HCT116 (cell line): ENCODE data around the gene ESPNL. TPM values are rescaled to one million over a fixed set of nuclear protein-coding genes. Genes with fewer than 3 reads are reported as not detected.

Experiments used
- ATAC-seq: fragments of 200-7000 bp; cut with Tn5 transposase; 2 replicates; pipeline ENCODE4 v1.9.1; 2020; ENCODE audit warnings: mild to moderate bottlenecking, moderate library complexity
- BruUV-seq: library from RNA; stranded (reverse); fragments of 400-500 nt; replicated peaks from 2 replicates; lab custom pipeline; 2021; lab: Mats Ljungman, UMichigan
- CTCF ChIA-PET: fragments of 300-600 bp; sonication (Branson Sonifier 250); formaldehyde crosslinking; loops from one replicate; lab custom pipeline; 2021; ENCODE audit warnings: antibody characterized with exemption; lab: Charles Lee
- POLR2A ChIA-PET: fragments of 300-600, 350-600 bp; sonication (Branson Sonifier 250); formaldehyde crosslinking; loops from one replicate; lab custom pipeline; 2021; ENCODE audit warnings: antibody characterized with exemption; lab: Charles Lee
- RAD21 ChIA-PET, 2 experiments: fragments of 300-600 bp; sonication (Branson Sonifier 250); formaldehyde crosslinking; loops; one replicate each; lab custom pipeline; 2023; ENCODE audit warnings: low total read pairs in 2 of 2; ENCODE audit not compliant: uncharacterized antibody in 2 of 2, unreplicated experiment in 2 of 2, low non-redundant PET in 1 of 2; lab: Charles Lee
- DNase-seq: peaks from one replicate; pipeline ENCODE4 v3.0.0-alpha.2; 2010; ENCODE audit warnings: low read depth, low spot score
- H2AFZ ChIP-seq: fragments of 200-600 bp; shearing (Covaris generic), sonication (generic); 2 replicates; pipeline ENCODE4 v1.6.1; 2017; ENCODE audit warnings: low read depth, mixed run types, mixed read lengths, antibody characterized with exemption, low read length; ENCODE audit not compliant: poor library complexity, severe bottlenecking
- H3K27ac ChIP-seq: 2 replicates; pipeline ENCODE4 v1.5.1; 2012; ENCODE audit warnings: low read depth, low read length
- H3K27me3 ChIP-seq: fragments of 200-600 bp; sonication (generic); 2 replicates; pipeline ENCODE4 v1.6.1; 2016; ENCODE audit warnings: mixed run types, low read length, mixed read lengths; ENCODE audit not compliant: insufficient read depth
- H3K36me3 ChIP-seq, 2 experiments: fragments of 200-500 bp in 1 of 2; fragments of 200-600 bp in 1 of 2; sonication (Bioruptor generic) in 1 of 2; sonication (generic) in 1 of 2; 2 replicates each; pipeline versions ENCODE4 v1.5.1 to v1.6.1; 2014 to 2016; ENCODE audit warnings: low read length in 2 of 2, inconsistent platforms in 1 of 2, mixed read lengths in 1 of 2, mixed run types in 1 of 2; ENCODE audit not compliant: insufficient read depth in 2 of 2, control insufficient read depth in 1 of 2
- H3K4me1 ChIP-seq, 2 experiments: fragments of 200-600 bp in 1 of 2; sonication (generic) in 1 of 2; 2 replicates each; pipeline versions ENCODE4 v1.5.1 to v1.6.1; 2012 to 2017; ENCODE audit warnings: low read length in 2 of 2, inconsistent platforms in 1 of 2, mild to moderate bottlenecking in 1 of 2, mixed read lengths in 1 of 2, mixed run types in 1 of 2, moderate library complexity in 1 of 2; ENCODE audit not compliant: insufficient read depth in 2 of 2, control insufficient read depth in 1 of 2
- H3K4me2 ChIP-seq: fragments of 200-600 bp; sonication (generic); 2 replicates; pipeline ENCODE4 v1.6.1; 2017; ENCODE audit warnings: mixed run types, low read length, mixed read lengths
- H3K4me3 ChIP-seq, 2 experiments: fragments of 200-600 bp in 1 of 2; sonication (generic) in 1 of 2; replicated peaks in 1 of 2; 2 replicates each; pipeline ENCODE4 v1.5.1; 2011 to 2016; ENCODE audit warnings: low read length in 2 of 2, control low read depth in 1 of 2, low read depth in 1 of 2, mild to moderate bottlenecking in 1 of 2, mixed read lengths in 1 of 2, mixed run types in 1 of 2
- H3K79me2 ChIP-seq: fragments of 200-600 bp; sonication (generic); 2 replicates; pipeline ENCODE4 v1.6.1; 2017; ENCODE audit warnings: mild to moderate bottlenecking, mixed run types, low read length, moderate library complexity, mixed read lengths; ENCODE audit not compliant: insufficient read depth
- H3K9ac ChIP-seq: fragments of 200-600 bp; sonication (generic); 2 replicates; pipeline ENCODE4 v1.6.1; 2016; ENCODE audit warnings: low read length, mixed read lengths
- H3K9me2 ChIP-seq: fragments of 200-600 bp; sonication (generic), shearing (Covaris generic); 2 replicates; pipeline ENCODE4 v1.6.1; 2017; ENCODE audit warnings: mixed run types, mild to moderate bottlenecking, moderate library complexity; ENCODE audit not compliant: insufficient read depth
- H3K9me3 ChIP-seq, 2 experiments: fragments of 200-500 bp in 1 of 2; fragments of 200-600 bp in 1 of 2; sonication (Bioruptor generic) in 1 of 2; sonication (generic) in 1 of 2; 2 replicates each; pipeline ENCODE4 v1.6.1; 2014 to 2017; ENCODE audit warnings: low read length in 2 of 2, mixed read lengths in 2 of 2, inconsistent platforms in 1 of 2, low read depth in 1 of 2, mild to moderate bottlenecking in 1 of 2, mixed run types in 1 of 2, moderate library complexity in 1 of 2; ENCODE audit not compliant: control insufficient read depth in 1 of 2, insufficient read depth in 1 of 2
- H4K20me1 ChIP-seq: fragments of 200-600 bp; sonication (generic), shearing (Covaris generic); 2 replicates; pipeline ENCODE4 v1.6.1; 2017; ENCODE audit warnings: mixed run types, mild to moderate bottlenecking, moderate library complexity; ENCODE audit not compliant: insufficient read depth
- ATF3 ChIP-seq: IDR thresholded peaks from 2 replicates; pipeline ENCODE4 v1.6.1; 2012
- CBX3 ChIP-seq: IDR thresholded peaks from 2 replicates; pipeline ENCODE4 v1.6.1; 2012; ENCODE audit warnings: low read depth
- CTCF ChIP-seq, 3 experiments: fragments of 200-600 bp in 1 of 3; sonication (generic) in 1 of 3; IDR thresholded peaks in 2 of 3; conservative IDR thresholded peaks in 1 of 3; 2 replicates each; pipeline ENCODE4 v1.5.1; 2012 to 2017; ENCODE audit warnings: low read depth in 2 of 3, low read length in 2 of 3, antibody characterized with exemption in 1 of 3, borderline replicate concordance in 1 of 3, control low read depth in 1 of 3, mild to moderate bottlenecking in 1 of 3, mixed read lengths in 1 of 3, mixed run types in 1 of 3, moderate library complexity in 1 of 3; ENCODE audit not compliant: insufficient read depth in 1 of 3
- EGR1 ChIP-seq: IDR thresholded peaks from 2 replicates; pipeline ENCODE4 v1.6.1; 2012; ENCODE audit warnings: low read depth
- EZH2 ChIP-seq: fragments of 200-600 bp; sonication (generic); IDR thresholded peaks from 2 replicates; pipeline ENCODE4 v1.6.1; 2017; ENCODE audit warnings: antibody characterized with exemption, mixed run types
- EZH2phosphoT487 ChIP-seq: fragments of 200-600 bp; IDR thresholded peaks from 2 replicates; pipeline ENCODE4 v1.6.1; 2018; ENCODE audit warnings: antibody characterized with exemption, borderline replicate concordance
- FOSL1 ChIP-seq: IDR thresholded peaks from 2 replicates; pipeline ENCODE4 v1.6.1; 2012; ENCODE audit warnings: low read depth
- JUND ChIP-seq: IDR thresholded peaks from 2 replicates; pipeline ENCODE4 v1.6.1; 2012
- MAX ChIP-seq: IDR thresholded peaks from 2 replicates; pipeline ENCODE4 v1.6.1; 2012
- POLR2A ChIP-seq: IDR thresholded peaks from 2 replicates; pipeline ENCODE4 v1.7.0; 2011; ENCODE audit warnings: borderline replicate concordance; ENCODE audit not compliant: insufficient read depth, insufficient read length; ENCODE audit errors: extremely low read depth
- POLR2AphosphoS5 ChIP-seq: IDR thresholded peaks from 2 replicates; pipeline ENCODE4 v1.6.1; 2011; ENCODE audit warnings: mild to moderate bottlenecking, low read depth, low read length, moderate library complexity
- RAD21 ChIP-seq: IDR thresholded peaks from 2 replicates; pipeline ENCODE4 v1.6.1; 2012; ENCODE audit warnings: low read depth, mild to moderate bottlenecking
- REST ChIP-seq: IDR thresholded peaks from 2 replicates; pipeline ENCODE4 v1.6.1; 2012; ENCODE audit warnings: low read depth
- SP1 ChIP-seq: IDR thresholded peaks from 2 replicates; pipeline ENCODE4 v1.6.1; 2012; ENCODE audit warnings: low read depth
- SRF ChIP-seq: IDR thresholded peaks from 2 replicates; pipeline ENCODE4 v1.6.1; 2012; ENCODE audit warnings: low read depth
- TCF7L2 ChIP-seq: IDR thresholded peaks from 2 replicates; pipeline ENCODE4 v1.7.0; 2011; ENCODE audit warnings: borderline replicate concordance, inconsistent platforms; ENCODE audit not compliant: insufficient read depth, insufficient read length; ENCODE audit errors: extremely low read depth
- ZBTB33 ChIP-seq: IDR thresholded peaks from 2 replicates; pipeline ENCODE4 v1.6.1; 2011; ENCODE audit warnings: mild to moderate bottlenecking, low read length, moderate library complexity; ENCODE audit not compliant: insufficient replicate concordance; ENCODE audit errors: extremely low read depth
- ZFX ChIP-seq: fragments of 450-650 bp; IDR thresholded peaks from 2 replicates; pipeline ENCODE4 v1.6.1; 2017
- ZNF274 ChIP-seq: fragments of 200-500 bp; sonication (Bioruptor generic); IDR thresholded peaks from 2 replicates; pipeline ENCODE4 v1.6.1; 2014; ENCODE audit warnings: mild to moderate bottlenecking, low read depth, low read length, inconsistent platforms
- intact Hi-C: fragments of 100-400 bp; cut with micrococcal nuclease; formaldehyde crosslinking; loops from 2 replicates; pipeline ENCODE4 v1.10.0; 2022
- total RNA-seq: library from RNA; stranded (reverse); gene quantifications from one replicate; pipeline ENCODE4 v1.2.1, GENCODE V29; 2021; ENCODE audit not compliant: unreplicated experiment

Gene ESPNL
- total RNA-seq, 1 experiment from 2014 or later: 0.22 TPM

- POLR2A ChIA-PET: no interaction called here
- Histone ChIP-seq H3K9me2 (no peaks in the 10 kb centered on the region), H3K9me3 (no peaks in the 10 kb centered on the region), H3K79me2 (no peaks in the 10 kb centered on the region), H3K27ac (no peak overlapping the region), H4K20me1 (no peaks in the 10 kb centered on the region), H3K9ac (no peak overlapping the region), H3K4me2 (no peak overlapping the region), H2AFZ (no peak overlapping the region), H3K4me3 (no peak overlapping the region), H3K36me3 (no peaks in the 10 kb centered on the region), H3K4me1 (no peaks in the 10 kb centered on the region), H3K27me3 (no peaks in the 10 kb centered on the region)
- no peak for DNase-seq
- intact Hi-C loops: no loop called here
- no peak for ATAC-seq
- BruUV-seq: no TSS peak
- CTCF ChIA-PET: no interaction called here
- RAD21 ChIA-PET: no interaction called here
- TF ChIP-seq RAD21 (no peak), ZBTB33 (no peak), CBX3 (no peak), SP1 (no peak), POLR2A (no peak), ZNF274 (no peak), FOSL1 (no peak), ZFX (no peak), SRF (no peak), REST (no peak), ATF3 (no peak), EGR1 (no peak), TCF7L2 (no peak), POLR2AphosphoS5 (no peak), JUND (no peak), CTCF (IDR thresholded peaks at IDR 0.05 in 2 of 3, conservative IDR thresholded peaks at IDR 0.05 in 1 of 3; ENCODE audit: borderline replicate concordance in 1 of 3, insufficient read depth in 1 of 3, low read depth in 2 of 3, low read length in 2 of 3) (no peak), EZH2 (no peak), EZH2phosphoT487 (no peak), MAX (no peak)
Observed at GRCh38 chr2:238053191-238053776, 46.9 kb upstream of the ESPNL start.
